RPMI7951 (cell line): Measurements from ENCODE around the gene ALDH1B1. TPM values are rescaled to one million over a fixed set of nuclear protein-coding genes. Genes with fewer than 3 reads are reported as not detected.
"Not testable (repeated sequence)": the region's sequence is repeated elsewhere in the genome, so short reads cannot be mapped to it uniquely, and the experiment has no call there.

ENCODE experiments used
- DNase-seq: peaks from one replicate; pipeline ENCODE4 v3.0.0-alpha.2; 2012; ENCODE audit warnings: low read depth
- total RNA-seq: library from RNA; depleted of rRNA; stranded (reverse); fragments of >200 nt; shearing (Covaris generic); gene quantifications from 2 replicates; pipeline ENCODE4 v1.2.3, GENCODE V29; 2014

Gene ALDH1B1
- total RNA-seq, 1 experiment from 2014 or later: 18.7 TPM

DNA sequence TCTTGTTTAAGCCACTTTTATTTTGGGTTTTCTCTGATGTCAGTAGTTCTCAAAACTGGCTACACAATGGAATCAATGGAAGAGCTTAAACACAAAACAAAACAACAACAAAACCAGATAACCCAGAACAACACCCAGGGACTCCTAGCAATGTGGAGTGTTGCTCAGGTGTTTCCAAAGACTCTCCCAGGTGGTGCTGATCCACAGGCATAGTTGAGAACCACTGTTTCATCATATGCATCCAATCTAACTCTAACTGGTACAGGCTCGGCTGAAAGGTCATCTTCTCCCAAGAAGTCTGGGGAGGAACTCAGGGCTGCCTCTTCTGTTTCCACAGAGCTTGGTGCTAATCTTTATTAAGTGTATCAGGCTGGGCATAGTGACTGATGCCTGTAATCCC lies 5.4 kb upstream of the ALDH1B1 start:
- DNase-seq: no peak

DNA sequence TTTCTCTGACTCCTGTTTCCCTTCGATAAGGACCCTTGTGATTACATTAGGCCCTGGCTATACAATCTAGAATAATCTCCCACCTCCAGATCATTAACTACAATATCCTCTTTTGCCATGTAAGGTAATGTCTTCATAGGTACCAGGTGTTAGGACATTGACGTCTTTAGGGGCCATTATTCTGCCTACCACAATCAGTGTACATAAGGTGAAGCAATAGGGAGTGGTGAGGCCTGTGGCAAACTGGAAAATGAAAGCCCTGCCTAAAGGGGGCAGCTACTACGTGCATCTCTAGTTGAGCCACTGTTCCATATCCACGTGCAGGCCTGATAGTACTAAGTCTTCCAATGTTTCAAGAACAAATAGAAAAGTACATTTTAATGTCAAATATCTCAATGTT lies 4.8 kb upstream of the ALDH1B1 start:
- DNase-seq: no peak

DNA sequence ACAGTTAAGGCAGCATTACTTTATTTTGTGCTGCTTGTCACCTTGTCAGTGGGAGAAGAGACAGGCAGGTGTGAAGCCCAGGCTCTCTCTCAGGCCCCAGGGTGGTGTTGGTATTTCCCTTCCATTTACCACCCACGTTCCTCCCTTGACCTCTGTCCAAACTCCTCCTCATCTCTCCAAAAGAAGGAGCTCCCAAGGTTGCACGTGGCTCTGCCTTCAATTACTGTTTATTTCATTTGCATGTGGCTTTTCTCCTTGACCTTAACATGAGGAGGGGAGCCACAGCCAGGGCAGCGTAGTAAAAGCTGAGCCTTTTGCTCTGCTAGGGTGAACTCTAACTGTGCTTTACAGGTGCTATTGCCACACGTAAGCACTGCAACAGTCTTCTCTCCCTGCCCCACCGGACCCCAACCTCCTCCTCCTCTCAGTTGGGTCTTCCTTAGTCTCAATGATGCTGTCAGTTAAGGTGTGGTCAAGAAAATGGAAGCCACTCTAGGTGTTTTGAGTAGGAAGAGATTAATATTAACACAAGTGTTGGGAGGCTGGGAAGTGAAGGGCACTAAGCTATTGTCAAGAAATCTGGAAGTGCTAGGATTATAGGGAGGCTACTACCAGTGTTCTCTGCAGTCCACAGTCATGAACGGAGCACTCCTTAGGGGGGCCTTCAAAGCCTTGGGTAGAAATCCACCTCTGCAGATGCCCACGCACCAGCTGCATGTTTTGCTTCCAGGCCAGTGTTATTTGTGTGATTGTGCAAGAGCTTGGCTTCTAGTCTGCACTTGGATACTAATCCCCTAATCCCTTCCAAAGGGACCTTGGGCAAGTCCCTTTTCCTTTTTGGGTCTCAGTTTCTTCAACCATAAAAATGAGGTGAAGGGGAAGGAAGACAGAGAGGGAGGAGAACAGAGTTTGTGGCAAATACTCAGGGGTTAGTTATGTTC lies 3.9 kb upstream of the ALDH1B1 start:
- DNase-seq: no peak

DNA sequence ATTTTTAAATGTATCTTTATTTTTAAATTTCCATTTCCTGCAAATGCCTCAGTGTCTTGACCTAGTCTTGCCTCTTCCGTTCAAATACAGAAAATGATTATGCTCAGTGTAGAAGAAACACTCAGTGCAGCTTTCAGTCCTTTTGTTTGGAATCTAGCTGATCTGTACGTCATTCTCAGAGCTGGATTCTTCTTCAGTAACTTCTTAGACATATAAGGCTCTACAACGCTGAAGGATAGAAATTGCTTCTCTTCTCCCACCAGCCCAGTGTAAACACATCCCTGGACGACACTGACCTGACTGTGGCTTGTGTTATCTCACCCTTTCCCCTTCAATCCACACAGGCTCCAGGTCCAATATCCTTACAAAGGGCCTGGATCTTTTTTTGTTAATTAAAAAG lies 3.2 kb upstream of the ALDH1B1 start:
- DNase-seq: no peak

DNA sequence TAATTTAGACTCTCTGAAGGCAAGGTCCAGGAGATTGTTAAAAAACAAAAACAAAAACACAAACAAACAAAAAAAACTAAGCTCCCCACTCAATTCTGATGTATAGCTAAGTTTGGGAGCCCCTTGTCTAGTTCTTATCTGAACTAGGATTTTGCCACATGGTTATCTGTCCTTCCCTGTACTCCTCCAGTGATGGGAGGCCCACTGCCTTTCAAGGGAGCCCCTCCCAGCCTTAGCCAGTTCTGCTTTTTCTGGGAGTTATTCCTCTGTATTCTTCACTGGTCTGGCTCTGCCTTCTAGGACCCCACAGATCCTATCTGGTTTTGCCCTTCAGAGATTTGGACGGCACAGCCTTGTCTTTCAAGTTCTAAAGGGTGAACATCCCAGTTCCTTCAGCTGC lies 2.1 kb upstream of the ALDH1B1 start:
- DNase-seq: no peak

DNA sequence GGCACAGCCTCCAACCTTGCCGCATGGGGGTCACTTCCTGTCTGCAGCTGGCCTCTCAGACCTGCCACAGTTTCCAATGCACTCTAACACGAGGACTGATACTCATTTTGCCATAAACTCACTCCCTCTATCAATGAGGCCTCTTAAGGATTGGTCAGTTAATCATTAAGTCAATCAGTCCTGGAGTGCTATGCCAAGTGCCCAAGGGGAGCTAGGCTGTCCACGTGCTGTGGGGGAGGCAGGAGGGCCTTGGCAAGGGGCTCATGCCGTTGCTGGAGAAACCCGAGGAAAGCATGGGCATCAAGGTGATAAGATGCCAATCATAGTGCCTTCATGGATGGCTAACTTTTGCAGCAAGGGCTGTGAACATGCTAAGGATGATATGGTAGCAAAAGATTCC lies 1.7 kb upstream of the ALDH1B1 start:
- DNase-seq: no peak

DNA sequence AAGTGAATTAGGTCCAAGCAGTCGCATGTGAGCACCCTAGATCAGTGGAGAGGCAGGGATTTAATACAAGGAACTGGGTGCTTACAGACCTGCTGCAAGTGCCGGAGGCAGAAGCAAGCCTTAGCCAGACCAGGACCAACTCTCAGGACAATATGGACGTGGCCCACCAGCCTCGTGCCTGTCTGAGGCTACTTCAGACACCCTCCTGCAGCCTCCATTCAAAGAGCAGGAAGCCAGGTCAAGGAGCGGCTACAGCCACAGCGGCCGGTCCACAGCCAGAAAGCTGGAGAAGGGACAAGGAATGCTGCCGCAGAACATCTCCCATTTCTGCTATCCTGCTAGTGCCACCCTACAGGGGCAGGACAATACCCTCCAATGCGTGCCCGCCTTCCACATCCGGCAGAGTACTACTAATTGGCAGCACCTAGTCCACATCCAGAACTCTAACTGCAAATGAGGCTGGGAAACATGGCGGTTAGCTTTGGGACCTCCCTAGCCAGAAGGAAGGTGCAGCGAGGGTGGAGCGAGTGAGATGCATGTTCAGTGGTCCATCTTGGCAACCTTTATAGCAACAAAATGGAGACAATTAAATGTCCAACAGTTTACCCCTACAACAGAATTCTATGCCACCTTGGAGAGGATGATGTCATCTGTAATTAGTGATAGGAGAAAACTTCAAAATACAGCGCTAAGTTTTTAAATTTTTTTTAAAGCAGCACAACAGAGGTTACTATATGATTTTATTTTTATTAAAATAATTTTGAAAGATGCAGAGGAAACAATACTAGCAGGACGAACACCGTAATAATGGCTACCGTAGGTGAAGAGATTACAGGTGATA lies 1.0 kb upstream of the ALDH1B1 start:
- DNase-seq: no peak

DNA sequence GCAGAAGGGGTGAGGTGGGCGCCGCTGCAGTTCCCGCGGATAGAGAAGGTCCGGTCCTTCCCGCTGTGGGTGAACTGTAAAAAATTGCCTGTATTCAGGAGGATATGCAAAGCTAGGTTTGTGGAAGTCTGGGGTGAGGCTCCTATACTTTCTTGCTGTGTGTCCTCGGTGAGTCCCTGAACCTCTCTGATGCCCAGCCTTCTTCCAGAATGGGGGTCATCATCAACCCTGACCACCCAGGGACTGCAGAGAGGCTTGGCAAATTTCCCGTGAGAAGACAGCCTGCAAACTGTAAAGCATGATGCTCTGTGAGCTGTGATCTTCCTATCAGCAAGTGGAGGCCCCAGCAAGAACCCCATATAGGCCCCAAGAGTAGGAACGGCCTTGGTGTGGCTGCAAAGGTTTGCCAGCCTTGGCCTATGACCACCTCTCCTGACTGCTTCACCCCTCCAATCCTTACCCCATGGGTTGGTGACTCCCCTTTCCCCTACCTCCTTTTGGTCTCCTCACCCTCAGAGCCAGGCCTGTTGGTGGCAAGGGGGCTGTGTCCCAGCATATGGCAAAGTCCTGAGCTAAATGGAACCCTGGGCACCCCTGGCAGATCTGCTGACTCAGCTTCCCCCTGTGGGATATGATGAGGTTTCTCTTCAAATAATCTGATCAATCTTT lies 760 bp downstream of the ALDH1B1 start:
- no peak for DNase-seq

DNA sequence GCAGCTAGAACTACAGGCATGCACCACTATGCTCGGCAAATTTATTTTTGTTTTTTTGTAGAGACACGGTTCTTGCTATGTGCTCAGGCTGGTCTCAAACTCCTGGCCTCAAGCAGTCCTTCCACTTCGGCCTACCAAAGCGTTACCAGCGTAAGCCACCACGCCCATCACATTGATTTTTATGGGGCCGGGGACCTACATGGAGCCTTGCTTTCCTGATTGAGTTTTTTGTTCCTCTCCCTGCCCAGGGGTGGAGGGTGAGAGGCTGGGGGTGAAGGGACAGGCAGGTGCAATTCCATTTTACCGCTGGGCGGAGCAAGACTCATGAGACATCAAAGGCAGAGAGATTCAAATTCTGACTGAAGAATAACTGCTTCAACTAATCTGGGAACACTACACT lies 1.9 kb downstream of the ALDH1B1 start:
- DNase-seq: no peak

DNA sequence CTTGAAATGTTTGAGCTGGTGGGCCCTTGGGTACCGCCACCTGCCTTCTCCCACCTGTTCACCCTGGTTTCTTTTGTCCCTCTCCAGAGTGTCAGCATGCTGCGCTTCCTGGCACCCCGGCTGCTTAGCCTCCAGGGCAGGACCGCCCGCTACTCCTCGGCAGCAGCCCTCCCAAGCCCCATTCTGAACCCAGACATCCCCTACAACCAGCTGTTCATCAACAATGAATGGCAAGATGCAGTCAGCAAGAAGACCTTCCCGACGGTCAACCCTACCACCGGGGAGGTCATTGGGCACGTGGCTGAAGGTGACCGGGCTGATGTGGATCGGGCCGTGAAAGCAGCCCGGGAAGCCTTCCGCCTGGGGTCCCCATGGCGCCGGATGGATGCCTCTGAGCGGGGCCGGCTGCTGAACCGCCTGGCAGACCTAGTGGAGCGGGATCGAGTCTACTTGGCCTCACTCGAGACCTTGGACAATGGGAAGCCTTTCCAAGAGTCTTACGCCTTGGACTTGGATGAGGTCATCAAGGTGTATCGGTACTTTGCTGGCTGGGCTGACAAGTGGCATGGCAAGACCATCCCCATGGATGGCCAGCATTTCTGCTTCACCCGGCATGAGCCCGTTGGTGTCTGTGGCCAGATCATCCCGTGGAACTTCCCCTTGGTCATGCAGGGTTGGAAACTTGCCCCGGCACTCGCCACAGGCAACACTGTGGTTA lies 3.3 kb downstream of the ALDH1B1 start:
- no peak for DNase-seq

DNA sequence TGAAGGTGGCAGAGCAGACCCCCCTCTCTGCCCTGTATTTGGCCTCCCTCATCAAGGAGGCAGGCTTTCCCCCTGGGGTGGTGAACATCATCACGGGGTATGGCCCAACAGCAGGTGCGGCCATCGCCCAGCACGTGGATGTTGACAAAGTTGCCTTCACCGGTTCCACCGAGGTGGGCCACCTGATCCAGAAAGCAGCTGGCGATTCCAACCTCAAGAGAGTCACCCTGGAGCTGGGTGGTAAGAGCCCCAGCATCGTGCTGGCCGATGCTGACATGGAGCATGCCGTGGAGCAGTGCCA lies 3.8 kb downstream of the ALDH1B1 start:
- no peak for DNase-seq

DNA sequence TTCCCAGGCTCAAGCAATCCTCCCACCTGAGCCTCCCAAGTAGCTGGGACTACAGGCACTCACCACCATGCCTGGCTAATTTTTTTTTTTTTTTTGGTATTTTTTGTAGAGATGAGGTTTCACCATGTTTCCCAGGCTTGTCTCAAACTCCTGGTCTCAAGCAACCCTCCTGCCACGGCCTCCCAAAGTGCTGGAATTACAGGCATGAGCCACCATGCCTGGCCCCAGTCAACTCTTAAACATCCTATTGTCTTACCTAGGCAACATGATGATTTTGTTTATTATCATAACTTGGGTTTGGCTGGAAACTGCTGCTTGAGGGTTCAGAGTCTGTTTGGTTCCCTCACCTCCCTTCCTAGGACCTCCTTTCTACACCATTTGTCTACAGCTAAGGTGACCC lies 6.7 kb downstream of the ALDH1B1 start:
- DNase-seq: not testable (repeated sequence)

DNA sequence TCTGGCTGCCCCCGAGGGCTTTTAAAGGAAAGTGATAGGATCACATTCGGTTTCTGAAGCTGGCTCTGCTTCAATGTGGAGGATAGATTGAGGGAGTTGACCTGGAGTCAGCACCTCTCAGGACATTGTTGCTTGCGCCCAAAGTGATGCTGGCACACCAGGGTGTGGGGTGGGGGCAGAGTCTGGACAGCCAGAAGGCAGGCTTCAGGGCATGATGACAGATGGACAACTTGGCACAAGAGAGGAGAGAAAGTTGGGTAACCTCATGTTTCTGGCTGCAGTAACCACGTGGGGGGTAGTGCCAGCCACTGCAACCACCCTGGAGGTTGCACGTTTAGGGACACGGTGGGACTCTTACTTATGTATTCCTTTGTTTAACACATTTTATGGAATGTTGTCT lies 9.5 kb downstream of the ALDH1B1 start:
- no peak for DNase-seq

DNA sequence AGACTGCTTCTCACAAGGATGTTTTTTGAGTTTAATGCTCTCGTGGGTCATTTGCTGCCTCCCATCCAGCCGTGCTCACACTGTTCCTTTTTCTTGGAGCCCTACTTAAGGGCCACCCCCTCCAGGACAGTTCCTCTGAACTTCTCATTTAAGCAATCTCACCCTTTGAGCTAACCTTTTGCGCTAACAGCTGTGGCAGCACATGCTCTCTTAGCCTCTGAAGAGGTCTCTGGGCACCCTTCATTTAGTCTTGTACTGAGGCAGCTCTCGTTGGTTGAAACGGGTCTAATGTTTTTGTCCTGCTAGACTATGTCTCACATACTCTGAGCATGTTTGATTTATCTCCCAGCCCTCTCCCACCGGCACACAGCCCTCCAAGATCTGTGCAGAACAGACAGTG lies 11.8 kb downstream of the ALDH1B1 start:
- DNase-seq: no peak

DNA sequence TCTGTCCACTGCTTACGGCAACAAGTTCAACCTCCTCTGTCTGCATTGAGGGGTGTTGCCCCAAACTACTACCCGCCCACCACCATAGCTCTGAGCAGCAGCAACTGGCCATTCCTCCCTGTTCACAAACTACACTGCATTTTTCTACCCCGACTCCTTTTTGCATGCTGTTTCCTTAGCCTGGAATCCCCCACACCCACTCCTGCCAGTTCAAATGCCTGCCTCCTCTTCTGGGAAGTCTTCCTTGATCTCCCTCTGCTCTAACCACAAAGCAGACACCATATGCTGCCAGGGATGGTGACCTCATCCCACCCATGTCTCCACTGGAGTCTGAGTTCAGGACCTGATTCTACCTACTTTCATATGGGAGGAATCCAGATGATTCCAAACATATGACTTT lies 13.3 kb downstream of the ALDH1B1 start:
- DNase-seq: no peak

DNA sequence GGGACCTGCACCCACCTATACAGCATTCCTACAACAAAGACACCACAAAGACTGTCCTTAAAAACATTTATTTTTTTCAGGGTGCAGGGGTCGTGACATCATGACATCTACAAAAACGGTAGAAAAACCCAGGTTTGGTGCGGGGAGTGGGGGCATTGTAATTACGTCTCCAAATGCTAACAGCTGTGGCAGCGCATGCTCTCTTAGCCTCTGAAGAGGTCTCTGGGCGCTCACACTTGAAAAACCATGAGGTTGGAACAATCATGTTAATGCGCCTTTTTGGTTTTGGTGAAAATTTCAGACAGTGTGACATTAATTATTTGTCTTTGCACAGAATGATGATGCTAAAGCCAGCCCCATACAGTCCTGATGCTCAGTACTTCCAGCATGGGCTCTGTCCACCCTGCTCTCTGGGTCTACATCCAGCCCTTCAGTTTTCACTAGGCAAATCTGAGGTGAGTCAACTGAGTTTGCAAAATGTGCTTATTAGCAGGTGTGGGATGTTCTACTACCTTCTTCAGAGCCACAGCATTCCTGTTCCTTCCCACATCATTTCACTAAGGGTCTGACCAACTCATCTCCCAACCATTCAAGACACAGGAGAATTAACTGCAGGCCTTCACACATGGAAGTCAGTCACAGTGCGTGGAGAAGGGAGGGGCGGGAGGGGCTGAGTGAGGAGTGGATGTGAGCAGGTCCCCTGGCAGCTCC lies 14.1 kb downstream of the ALDH1B1 start:
- no peak for DNase-seq

DNA sequence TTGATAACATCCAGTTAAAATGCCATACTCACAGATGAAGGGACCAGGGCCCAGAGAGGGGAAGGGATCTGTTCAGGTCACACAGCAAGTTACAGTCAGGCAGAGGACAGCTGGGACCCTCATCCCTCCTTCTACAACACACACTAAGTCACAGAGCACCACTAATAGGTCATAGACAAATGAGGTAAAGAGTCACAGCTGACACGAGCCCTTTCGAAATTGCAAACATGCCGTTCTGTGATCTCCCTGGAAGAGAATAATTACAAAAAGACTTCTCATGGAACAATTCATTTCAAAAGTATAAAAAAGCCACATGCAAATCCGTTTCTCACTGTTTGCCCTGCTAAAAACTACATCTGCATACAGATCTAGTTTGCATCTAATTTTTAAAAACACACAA lies 16.2 kb downstream of the ALDH1B1 start:
- no peak for DNase-seq

DNA sequence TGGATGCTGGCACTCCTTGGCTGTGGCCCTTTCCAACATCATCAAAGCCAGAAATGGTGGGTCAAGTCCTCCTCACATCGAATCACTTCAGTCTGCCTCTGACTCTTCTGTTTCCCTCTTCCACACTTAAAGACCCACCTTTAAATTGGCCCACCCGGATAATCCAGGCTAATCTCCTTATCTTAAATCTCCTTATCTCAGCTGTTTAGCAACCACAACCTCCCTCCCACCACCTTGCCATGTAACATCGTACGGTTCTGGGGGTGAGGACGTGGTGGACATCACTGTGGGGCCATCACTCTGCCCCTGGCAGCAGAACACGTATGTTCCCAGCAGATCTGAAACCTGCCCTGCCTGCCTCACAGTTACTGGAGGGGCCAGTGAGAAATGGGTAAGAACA lies 20.2 kb downstream of the ALDH1B1 start:
- no peak for DNase-seq

DNA sequence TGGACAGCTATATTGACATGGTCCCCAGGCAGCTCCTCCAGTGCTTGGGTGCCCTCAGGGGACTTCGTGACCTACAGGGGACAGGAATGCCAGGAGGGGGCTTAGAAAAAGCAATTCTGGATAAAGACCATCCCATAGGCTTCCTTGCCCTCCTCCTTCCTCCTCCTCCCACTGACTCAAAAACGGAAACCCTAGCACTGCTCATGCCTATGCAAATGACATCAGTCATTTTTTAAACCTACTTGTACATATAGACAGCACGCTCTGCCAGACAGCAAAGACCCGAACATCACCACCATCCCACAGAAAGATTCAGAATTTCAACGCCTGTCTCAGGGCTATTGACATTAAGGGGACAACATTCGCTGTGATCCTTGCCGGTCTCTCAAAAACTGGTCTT lies 20.8 kb downstream of the ALDH1B1 start:
- DNase-seq: no peak

DNA sequence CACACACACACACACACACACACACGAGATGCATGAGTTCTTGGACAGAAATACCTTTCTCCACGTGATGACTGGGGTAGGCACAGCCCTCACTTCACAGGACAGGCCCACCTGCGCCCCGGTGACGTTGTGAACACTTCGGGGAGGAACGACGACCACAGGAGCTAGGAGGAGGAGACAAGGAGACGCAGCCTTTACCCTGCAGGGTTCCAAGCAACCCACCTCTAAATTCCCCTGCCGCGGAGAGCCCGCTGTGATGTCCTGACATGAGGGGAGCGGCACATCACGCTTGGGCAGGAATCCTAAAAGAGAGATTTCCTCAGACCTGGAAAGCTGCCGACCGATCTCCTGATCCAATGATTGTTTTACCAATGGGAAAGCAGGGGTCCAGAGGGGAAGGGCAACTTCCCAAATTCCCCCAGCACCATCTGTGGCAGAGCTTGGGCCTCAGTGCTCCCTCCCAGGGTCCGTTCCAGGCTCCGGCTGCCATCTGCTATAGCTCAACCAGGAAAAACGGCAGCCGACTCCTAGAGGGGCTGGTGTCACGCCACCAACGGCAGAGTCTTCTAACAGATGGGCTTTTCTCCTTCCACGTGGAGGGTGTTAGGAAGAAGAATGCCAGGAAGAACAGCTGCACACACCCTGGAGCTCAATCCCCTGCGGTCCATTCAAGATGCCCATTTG lies 21.7 kb downstream of the ALDH1B1 start:
- DNase-seq: no peak

DNA sequence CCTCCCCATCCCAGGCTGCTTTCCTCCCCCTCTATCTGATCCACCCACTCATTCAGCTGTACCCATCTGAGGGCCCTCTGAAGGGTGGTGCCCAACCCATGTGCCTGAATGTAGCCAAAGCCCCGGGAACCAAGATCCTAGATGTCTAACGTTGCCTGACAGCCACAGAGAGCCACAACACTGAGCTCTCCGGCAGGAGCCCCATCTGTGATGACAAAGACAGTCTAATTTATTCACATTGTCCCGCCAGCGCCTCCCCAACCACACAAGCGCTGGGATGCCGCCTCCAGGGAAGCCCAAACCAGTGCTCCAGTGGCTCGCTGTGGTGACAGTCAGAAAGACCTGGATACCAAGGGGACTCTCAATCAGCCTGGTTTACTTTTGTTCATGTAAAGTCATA lies 23.4 kb downstream of the ALDH1B1 start:
- DNase-seq: no peak
